Stimulated activated CD4-positive, alpha-beta T cell treated with anti-CD3 and anti-CD28 coated beads, TNF-alpha, amount 100 ng/mL, for 1 hour (primary cell): Measurements from ENCODE around the gene SPATA19.
"Not testable (repeated sequence)": the region's sequence is repeated elsewhere in the genome, so short reads cannot be mapped to it uniquely, and the experiment has no call there.

Source experiments
- DNase-seq, 3 donors: peaks; one replicate each; pipeline ENCODE4 v3.0.0-alpha.2; 2020; ENCODE audit warnings: low read depth in 3 of 3, low spot score in 1 of 3

The SPATA19 gene

GRCh38 chr11:133845413-133845812 lies at the start of gene SPATA19:
Gene SPATA19, minus strand, starts transcription at chr11:133845513. Its CDS starts 67 bp downstream, at chr11:133845446.
- no peak for DNase-seq

GRCh38 chr11:133895061-133895479 lies 49.8 kb upstream of the SPATA19 start:
- no peak for DNase-seq

GRCh38 chr11:133893381-133893780 lies 48.1 kb upstream of the SPATA19 start:
- no peak for DNase-seq

GRCh38 chr11:133892584-133893380 lies 47.5 kb upstream of the SPATA19 start:
- no peak for DNase-seq

- no peak for DNase-seq
These were observed 46.8 kb upstream of the SPATA19 start for GRCh38 chr11:133892126-133892525.

- DNase-seq: no peak
These were observed 44.6 kb upstream of the SPATA19 start for GRCh38 chr11:133889893-133890292.

- no peak for DNase-seq
These were observed 43.9 kb upstream of the SPATA19 start for GRCh38 chr11:133889188-133889587.

- DNase-seq: no peak
These were observed 42.5 kb upstream of the SPATA19 start for GRCh38 chr11:133887692-133888332.

GRCh38 chr11:133886029-133886428 lies 40.7 kb upstream of the SPATA19 start:
- DNase-seq: no peak

- DNase-seq: no peak
These were observed 26.8 kb upstream of the SPATA19 start for GRCh38 chr11:133872160-133872559.

GRCh38 chr11:133867456-133867855 lies 22.1 kb upstream of the SPATA19 start:
- DNase-seq: no peak

GRCh38 chr11:133865466-133865865 lies 20.2 kb upstream of the SPATA19 start:
- DNase-seq: no peak

- no peak for DNase-seq
These were observed 19.4 kb upstream of the SPATA19 start for GRCh38 chr11:133864756-133865155.

- DNase-seq: no peak
These were observed 14.8 kb upstream of the SPATA19 start for GRCh38 chr11:133860151-133860550.

GRCh38 chr11:133854330-133854960 lies 9.1 kb upstream of the SPATA19 start:
- not testable (repeated sequence) for DNase-seq

GRCh38 chr11:133844217-133844616 lies 1.1 kb downstream of the SPATA19 start:
- no peak for DNase-seq

GRCh38 chr11:133843454-133843987 lies 1.8 kb downstream of the SPATA19 start:
- no peak for DNase-seq

GRCh38 chr11:133842730-133843129 lies 2.6 kb downstream of the SPATA19 start:
- no peak for DNase-seq

- DNase-seq: no peak
These were observed 3.3 kb downstream of the SPATA19 start for GRCh38 chr11:133842053-133842452.

- DNase-seq: no peak
These were observed 3.9 kb downstream of the SPATA19 start for GRCh38 chr11:133841279-133842043.

- DNase-seq: no peak
These were observed 4.8 kb downstream of the SPATA19 start for GRCh38 chr11:133840479-133840941.
